ENCODE measurements around the gene ELFN1. TPM values are rescaled to one million over a fixed set of nuclear protein-coding genes. Genes with fewer than 3 reads are reported as not detected.

Gene ELFN1
- total RNA-seq, 1 donor from 2014 or later: 1.2 TPM

- no peak for DNase-seq
Observed at GRCh38 chr7:1677206-1678080, 7.4 kb downstream of the ELFN1 start.

GRCh38 chr7:1678081-1678543 is 8.0 kb downstream of the ELFN1 start:
- no peak for DNase-seq

GRCh38 chr7:1678571-1679325 is 8.7 kb downstream of the ELFN1 start:
- no peak for DNase-seq

- DNase-seq: no peak
Observed at GRCh38 chr7:1679326-1679965, 9.4 kb downstream of the ELFN1 start.

GRCh38 chr7:1679966-1680730 is 10.1 kb downstream of the ELFN1 start:
- DNase-seq: no peak

- no peak for DNase-seq
Observed at GRCh38 chr7:1681581-1681980, 11.5 kb downstream of the ELFN1 start.

GRCh38 chr7:1685000-1685624 is 15.0 kb downstream of the ELFN1 start:
- no peak for DNase-seq

DNA sequence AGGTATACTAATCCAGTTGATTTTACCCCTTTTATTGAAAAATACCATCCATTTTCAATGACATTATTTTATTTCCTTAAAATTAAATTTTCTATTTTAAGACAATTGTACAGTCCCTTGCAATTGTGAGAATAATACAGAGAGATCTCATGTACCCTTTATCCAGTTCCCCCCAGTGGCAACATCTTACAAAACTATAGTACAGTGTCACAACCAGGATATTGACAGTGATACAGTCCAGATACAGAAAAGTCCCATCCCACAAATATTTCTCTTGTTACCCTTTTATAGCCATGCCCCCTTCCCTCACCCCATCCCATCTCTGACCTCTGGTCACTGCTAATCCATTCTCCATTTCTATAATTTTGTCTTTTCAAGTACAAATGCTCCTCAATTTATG is 18.5 kb downstream of the ELFN1 start:
- no peak for DNase-seq

DNA sequence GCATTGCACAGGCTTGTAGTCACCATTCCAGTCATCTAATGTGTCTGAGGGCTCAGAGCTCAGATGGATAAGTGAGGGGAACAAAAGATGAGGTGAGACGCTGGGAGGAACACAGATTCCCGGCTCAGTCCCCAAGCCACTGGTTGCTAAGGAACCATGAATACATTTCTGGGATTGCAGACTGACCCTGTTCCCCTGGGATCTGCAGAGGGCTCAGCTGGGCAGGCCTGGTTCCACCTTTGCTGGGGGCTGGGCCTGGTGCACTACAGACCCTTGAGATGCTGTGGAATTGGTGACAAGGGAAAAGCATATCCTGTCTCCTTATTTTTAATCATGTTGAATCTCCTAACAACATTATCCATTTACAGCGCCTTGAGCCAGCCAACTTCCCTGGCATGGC is 19.2 kb downstream of the ELFN1 start:
- DNase-seq: no peak

DNA sequence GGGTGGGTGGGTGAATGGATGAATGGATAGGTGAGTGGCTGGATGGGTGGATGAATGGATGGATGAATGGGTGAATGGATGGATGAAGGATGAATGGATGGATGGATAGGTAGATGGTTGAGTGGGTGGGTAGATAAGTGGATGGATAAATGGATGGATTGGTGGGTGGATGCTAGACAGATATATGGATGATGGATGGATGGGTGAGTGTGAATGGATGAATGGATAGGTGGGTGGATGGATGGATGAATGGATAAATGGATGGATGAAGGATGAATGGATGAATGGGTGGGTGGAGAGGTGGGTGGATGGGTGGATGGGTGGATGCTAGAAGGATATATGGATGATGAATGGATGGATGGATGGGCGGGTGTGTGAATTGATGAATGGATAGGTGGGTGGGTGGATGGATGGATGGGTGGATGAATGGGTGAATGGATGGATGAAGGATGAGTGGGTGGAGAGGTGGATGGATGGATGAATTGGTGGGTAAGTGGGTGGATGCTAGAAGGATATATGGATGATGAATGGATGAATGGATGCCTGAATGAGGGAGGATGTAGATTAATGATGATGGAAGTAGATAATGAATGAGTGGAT is 20.4 kb downstream of the ELFN1 start:
- DNase-seq: no peak

GRCh38 chr7:1691096-1691495 is 21.0 kb downstream of the ELFN1 start:
- no peak for DNase-seq

GRCh38 chr7:1691601-1692514 is 21.8 kb downstream of the ELFN1 start:
- DNase-seq: no peak

- no peak for DNase-seq
Observed at GRCh38 chr7:1692515-1693418, 22.7 kb downstream of the ELFN1 start.

- DNase-seq: no peak
Observed at GRCh38 chr7:1693419-1693990, 23.4 kb downstream of the ELFN1 start.

DNA sequence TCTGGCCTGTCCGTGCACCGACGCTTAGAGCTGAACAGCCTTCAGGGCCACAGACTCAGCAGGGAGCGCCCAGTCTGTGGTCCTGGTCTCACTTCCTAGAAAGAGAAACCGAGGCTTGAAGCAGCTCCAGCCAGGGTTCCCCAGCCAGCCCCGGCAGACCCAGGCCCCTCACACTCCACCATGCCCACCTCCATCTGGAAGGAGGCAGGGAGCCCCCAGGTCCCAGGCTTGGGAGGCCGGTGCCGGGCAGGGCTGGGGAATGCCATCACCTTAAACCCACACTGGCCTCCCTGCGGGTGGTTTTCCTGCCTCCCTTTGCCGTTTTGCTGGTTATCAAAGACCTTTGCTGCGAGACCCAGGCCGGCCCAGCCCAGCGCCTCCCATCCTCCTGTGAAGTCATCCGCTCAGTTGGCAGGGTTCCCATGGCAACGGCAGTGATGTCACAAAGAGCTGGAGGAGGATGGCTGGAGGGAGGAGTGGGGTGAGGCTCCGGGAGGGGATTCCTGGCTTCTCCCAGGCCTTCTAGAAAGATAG is 24.0 kb downstream of the ELFN1 start:
- DNase-seq: peak; percentile 28

DNA sequence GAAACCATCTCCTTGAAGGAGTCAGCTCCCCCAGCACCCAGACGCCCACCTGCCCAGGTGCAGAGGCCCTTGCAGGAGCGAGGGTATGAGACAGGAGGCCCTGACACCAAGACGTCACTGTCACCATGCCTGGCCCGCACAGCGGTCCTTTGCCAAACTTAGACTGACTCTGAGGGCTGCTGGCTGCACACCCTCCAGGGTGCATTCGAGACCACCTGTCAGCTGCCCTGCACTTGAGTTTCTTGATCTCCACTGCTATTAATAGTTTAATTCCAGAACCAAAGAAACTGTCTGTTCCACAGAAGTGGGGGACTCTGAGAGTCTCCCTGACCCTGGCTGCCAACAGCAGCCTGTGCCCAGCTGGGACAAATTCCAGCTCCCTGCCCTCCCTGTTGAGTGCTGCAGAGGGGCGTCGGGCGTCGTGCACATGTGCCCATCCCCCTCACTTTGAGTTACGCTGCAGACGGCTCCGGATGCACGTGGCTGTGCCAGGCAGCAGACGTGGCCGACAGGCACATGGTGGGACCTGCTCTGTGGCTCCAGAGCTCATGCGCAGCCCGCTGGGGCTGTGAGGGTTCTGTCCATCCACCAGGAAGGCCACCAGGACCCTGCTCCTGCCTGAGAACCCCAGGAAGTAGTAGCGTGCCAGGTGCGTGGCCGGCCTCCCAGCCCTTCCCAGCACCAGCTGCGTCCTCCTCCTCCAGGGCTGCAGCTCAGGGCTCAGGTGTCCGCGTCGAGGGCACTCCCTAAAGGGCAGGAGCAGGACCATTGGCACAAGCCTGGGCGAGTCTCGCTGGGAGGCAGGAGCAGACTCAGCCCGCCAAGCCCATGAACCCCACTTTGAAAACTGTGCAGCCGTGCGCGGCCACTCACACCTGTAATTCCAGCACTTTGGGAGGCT is 24.8 kb downstream of the ELFN1 start:
- DNase-seq: no peak

DNA sequence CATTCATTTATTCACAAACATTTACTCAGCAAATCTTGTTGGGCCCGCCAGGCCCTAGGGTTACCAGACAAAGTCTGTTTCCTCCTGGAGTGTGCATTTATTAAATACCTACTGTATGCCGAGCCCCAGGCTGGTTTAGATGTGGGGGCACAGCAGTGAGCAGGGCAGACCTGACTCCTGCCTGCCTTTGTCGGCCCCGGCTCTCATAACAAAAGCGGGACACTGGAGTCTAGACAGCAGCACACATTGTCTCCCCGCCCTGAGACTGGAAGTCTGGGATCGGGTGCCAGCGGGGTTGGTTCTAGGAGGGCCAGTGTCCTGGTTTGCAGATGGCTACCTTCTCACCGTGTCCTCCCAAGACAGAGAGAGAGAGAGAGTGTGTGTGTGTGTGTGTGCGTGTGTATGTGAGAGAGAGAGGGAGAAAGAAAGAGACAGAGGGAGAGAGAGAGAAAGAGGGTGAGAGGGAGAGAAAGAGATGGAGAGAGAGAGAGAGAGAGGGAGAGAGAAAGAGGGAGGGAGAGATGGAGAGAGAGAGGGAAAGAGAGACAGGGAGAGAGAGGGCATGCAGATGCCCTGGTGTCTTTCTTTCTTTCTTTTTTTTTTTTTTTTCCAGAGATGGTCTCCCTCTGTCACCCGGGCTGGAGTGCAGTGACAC is 25.9 kb downstream of the ELFN1 start:
- DNase-seq: no peak

Measured in dermis blood vessel endothelial cell (primary cell).